CD4-positive, alpha-beta T cell treated with Interleukin-15 for 1 hour (primary cell): ENCODE data around the gene FTO.

Source experiments
- DNase-seq: peaks from one replicate; pipeline ENCODE4 v3.0.0-alpha.2; 2020

Gene FTO

DNA sequence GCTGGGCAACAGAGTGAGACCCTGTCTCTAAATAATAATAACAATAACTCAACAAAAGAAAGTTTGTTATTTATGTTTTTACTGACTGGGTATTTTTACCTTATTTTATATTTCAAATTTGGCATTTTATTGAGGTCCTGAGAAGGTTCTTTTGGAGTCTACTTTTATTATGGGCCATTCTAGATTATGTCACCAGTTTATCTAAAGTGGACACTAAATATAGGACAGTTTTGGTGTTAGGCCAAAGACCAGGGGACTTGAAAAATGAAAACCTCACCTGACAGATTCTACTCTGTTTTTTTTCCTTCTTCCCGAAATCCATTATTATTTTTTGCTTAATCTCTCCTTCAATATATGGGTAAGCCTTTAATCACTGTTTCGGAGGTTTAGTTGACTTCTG, 8.1 kb downstream of the FTO start:
- DNase-seq, result no peak

DNA sequence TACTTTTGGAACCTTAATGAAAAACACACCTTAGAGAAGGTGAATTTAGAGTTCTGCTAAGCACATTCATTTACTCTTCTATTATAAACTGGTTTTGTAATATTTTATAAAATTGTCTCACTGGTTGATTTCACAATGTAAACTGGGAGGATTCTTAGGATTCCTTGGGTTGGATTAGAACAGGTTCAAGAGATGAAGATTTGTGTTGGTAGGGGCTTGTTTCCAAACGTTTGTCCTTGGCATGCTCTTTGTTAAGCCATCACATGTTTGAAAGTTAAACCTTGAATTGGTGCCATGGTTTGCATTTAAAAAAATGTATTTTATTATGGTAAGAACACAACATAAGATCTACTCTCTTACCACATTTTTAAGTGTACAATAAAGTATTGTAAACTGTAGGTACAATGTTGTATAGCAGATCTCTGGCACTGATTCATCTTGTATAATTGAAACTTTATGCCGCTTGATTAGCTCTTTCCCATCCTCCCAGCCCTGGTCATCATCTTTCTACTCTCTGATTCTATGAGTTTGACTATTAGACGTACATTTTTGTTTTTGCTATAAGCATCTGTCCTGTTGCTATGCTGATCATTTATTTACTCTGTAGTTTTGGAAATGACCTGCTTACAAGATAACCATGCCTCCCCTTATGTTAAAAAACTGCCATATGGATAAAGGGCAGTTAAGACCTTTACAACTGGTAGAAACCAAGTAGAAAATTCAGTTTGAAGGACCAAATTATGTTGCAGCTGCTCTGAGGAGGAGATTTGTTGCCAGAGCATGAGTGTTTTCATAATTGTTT, 9.6 kb downstream of the FTO start:
- no peak for DNase-seq

DNA sequence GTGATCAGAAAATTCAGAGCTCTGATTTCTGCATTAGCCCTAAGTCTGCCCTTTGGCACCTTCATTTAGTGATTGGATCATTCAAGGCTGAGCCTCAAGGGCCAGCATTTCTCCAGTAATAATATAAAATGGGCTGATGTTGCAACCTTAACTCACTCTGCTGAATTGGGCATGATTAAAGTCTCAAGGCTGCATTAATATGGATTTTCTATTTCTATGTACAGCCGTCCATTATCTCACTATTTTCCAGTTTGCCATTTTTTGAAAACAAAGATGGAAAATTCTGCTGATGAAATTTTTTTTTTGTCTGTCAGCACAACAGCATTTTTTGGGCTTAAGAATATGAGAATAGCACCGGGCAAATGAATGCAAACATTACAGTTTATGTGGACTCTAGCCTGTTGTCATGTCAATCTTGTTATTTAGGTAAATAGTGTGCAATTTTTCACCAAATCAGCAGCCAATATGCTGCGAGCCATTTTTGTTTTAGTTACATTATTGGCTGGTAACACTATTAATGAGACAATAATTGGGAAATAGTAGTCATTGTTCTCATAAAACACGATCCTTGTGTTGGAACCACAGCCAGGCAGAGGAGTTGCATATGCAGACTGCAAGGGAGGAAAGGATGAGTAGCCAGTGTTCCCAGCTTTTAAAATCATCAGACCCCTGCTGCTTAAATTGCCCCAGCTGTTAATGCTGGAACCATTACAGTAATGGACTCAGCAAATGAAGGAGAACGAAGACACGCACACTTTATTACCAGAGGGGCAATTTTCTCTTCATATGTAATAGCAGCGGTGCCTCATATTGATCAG, 10.5 kb downstream of the FTO start:
- no peak for DNase-seq

DNA sequence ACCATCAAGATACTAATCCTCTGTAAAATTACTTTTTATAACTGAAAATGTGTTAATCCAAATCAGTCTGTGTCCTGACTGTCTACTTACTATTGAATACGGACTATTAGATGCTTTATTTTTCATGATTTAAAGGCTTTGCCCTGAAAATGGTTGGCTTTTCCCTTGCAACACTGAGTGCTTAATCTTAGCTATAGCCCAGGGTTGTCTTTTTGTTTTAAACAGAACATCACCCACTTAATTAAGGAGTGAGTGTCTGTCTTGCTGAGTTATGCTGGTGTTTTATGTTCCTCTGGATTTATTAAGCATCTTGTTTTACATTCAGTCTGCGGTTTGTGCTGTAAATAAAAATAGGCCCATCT, 11.0 kb downstream of the FTO start:
- DNase-seq, result no peak

DNA sequence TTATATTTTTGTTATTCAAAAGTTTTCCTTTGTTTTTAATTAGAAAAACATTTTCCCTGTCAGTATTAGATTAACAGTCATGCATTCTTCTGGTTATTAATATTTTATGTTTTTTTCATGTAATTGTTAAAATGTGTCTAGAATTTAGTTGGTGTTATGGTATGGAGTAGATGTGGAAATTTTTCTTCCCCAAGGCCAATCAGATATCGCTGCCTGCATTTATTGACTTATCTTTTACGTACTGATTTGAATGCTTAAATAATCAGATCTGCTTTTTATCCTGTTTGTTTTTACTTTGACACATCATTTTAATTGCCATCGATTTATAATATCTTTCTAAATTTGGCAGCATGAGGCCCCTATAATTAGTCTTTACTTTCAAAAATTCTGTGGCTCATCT, 13.6 kb downstream of the FTO start:
- no peak for DNase-seq

DNA sequence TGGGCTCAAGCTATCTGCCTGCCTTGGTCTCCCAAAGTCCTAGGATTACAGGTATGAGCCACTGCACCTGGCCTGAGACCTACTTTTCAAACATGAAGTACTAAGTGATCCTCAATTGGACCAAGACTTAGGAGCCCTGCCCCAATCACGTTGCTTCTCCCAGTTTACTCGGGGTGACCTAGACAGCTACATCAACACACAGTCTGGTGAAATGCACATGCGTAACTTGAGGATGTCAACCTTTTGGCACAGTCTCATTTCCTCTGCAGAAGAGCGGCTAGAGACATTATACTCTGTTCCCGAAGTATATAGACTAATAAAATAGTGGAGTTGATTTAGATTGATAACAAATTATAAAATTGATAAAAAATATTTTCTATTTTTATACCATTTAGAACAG, 17.1 kb downstream of the FTO start:
- DNase-seq, result no peak

DNA sequence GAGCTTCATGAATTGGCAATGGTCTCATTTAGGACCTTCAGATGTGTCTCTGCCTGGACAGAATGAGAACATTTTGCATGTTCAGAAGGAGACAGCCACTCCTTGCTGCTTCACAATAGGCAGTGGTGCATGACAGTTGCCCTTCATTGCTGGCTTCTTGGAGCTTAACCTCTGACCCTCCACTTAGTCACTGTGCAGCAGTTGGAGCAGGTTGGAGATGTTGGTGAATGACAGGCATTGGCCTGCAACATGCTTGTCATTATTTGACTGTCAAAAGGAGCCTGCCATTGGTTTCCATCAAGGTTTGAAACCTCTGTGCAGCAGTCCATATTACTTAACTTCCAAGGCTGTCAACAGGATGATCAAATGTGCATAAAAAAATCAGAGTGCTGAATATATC, 22.7 kb downstream of the FTO start:
- DNase-seq, result no peak

DNA sequence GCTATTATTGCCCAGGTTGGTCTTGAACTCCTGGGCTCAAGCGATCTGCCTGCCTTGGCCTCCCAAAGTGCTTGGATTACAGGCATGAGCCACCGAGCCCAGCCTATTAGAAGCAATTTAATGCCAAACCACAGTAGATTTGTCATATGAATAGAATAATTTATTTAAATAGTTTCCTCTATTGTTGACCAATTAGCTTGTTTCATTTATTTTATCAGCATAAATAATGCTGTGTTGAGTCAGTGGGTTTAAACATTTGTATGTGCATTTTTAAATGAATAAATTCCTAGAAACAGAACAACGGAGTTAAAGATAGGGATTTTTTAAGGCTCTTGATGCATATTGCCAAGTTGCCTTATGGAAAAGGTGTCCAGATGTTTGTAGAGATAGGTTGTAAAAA, 26.7 kb downstream of the FTO start:
- DNase-seq, result no peak

DNA sequence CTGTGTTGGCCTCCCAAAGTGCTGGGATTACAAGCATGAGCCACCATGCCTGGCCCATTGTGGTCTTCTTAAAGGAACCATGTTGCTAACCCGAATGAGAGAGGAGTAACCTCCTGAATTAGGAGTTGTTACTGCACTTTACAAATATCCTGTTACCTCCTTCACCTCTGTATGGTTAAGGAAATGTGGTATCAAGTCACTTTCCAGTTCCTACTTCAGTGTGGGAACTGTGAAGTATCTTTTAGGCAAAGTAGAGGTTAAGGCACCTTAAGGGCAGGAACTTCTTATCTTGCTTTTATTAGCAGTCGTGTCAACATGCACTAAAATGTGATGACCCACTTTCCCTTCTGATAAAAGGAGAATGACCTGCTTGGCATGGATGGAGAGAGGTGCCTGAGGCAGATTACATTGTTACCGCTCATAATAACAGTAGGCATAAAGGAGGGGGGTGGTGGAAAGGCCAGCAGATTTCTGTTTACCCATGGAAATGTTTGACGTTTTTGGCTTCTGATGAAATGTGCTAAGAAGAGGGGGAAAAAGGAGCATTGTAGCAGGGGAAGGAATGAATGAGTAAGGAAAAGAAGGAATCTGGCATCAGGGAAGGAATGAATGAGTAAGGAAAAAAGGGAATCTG, 28.5 kb downstream of the FTO start:
- DNase-seq, result no peak

DNA sequence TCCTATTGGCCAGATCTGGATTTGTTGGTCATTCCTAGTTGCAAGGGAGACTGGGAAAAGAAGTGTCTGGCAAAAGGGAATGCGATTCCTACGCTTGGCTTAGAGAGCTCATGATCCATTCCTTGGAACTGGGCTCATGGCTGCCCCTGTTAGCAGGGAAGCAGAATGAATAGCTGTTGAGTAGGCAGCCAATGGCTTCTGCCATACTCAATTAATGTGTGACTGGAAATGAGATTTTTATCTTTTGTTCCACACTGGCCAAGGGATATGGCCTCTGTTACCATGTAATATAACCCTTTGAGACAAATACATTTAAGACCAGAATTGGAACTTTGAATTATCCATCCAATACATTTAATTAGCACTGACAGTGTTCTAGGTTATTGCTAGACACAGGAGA, 31.0 kb downstream of the FTO start:
- DNase-seq, result no peak

DNA sequence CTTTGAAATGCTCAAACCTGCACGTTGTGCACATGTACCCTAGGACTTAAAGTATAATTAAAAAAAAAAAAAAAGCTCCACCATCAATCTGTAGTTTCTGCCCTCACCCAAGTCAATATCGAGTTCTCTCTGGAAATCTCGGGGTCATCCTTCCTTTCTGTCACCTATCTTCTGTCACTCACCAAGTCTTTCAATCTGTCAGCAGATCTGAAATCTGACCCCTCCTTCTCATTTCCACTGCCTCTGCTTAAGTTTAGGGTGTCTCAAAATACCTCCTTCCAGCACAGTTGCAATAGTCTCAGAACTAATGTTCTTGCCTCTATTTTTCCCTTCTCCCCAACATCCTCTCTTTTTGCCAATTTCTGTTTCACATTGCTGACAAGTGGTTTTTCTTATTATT, 32.3 kb downstream of the FTO start:
- no peak for DNase-seq

DNA sequence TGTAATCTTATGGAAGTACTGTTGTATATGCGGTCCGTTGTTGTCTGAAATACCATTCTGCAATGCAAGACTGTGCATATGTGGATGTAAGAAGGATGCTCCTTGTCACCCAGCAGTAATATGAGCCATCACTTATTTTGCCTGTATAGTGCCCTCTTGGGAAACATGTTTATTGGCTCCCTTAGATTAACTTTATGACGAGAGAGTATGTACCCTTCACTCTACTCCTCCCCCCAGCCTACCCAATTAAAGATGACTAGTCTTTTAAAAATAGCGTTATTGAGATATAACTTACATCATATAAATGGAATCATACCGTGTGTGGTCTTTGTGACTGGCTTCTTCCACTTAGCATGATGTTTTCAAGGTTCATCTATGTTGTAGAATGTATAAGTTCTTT, 33.6 kb downstream of the FTO start:
- DNase-seq, result no peak

DNA sequence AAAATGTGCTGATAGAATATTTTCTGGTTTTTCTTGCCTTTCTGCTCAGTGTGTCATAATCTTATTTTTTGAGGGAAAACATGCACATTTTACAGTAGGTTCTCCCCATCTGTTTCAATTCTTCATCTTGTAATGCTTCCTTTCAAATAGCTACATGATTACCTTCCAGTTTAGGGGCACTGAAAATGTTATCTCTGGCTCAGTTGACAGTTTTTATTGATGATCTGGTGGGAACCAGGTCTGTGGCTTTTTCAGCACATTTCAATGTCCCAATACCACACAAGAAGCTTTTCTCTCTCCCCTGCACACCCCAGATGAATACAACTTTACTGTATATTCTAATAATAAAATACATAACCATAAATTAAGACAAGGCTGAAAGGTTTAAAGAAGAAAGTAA, 36.5 kb downstream of the FTO start:
- DNase-seq, result no peak

DNA sequence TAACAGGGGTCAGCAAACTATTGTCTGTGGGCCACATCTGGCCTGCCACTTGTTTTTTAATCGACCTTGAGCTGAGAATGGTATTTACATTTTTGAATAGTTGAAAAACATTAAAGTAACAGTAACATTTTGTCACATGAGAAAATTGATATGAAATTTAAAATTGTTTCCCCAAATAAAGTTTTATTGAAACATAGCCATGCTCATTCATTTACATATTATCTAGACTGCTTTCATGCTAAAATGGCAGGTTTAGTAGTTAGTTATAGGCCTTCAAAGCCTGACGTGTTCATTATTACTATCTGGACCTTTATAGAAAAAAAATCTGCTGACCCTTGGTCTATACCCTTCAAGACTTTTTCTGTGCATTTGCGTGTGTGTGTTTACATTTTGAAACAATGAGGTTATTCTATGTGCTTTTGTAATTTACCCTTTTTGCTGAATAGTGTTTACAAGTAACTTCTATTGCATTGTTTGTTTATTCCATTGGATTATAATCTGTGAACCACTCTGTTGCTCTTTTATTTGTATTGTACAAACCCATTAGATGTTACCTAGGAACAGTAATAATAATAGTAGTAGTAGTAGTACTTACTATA, 37.1 kb downstream of the FTO start:
- DNase-seq, result no peak

DNA sequence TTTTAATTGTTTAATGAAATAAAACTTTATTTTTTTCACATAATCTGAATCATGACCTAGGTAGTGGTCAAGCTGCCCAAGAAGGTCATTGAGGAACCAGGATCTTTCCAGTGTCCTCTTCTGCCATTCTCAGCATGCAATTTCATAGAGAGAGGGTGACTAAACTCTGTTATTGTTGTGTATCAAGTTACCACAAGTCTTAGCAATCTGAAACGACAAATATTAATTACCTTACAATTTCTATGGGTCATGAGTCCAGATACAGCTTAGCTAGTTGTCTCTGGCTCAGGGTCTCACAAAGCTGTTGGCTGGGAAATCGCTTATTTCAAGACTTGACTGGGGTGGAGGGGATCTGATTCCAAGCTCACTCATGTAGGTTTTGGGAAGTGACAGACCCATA, 37.6 kb downstream of the FTO start:
- DNase-seq, result no peak

DNA sequence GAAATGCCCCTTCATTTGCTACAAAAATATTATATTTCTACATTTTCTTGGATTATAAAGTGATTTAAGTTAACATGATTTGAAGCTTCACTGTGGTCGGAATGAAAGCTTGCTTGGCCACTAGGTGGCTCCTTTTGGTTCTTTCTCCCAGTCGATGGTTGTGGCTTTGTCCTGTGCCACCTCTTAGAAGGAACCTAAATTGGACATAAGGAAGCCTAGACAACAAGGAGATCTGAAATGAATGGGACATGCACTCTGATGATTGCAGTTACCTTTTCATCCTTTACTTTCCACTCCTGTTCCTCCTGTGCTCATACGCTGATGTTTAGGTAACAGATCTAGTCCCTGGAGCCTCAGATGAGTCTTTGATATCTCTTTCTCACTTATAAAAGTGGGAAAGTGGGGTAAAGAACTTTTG, 39.2 kb downstream of the FTO start:
- DNase-seq, result no peak

DNA sequence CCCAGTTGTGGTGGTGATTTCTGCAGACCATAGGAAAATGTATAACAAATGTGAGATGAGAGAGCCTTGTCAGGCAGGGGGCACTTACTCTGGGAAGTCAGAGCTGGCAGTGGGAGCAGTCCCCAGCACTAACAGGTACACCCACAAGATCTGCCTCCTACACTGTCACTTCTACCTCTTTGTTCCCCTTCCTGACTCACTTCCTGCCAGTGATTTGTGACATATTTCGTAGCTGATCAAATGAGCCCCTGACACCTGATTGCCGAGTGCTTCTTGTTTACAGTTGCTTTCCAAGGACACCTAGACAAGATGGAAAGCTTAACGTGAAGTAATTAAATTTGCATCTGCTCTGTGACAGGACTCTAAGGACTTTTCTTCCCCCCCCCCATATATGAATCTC, 40.5 kb downstream of the FTO start:
- peak; percentile 23 for DNase-seq

DNA sequence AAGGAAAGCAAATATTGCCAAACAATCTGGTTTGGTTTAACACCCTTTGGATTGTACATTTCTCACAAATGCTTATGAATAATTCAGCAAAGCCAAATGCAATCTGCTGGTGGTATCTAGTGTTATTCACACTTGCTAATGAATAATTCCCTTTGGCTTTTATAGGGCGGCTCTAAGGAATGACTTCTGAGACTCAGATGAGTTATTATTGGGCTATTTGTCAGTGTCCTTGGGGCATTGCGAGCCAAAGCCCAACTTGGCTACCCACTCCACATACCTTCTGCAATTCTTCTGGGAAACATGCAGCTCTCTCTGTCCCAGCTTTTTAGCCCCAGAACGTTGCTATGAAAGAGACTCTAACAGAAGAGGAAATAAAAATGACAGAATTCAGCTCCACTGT, 41.1 kb downstream of the FTO start:
- no peak for DNase-seq

DNA sequence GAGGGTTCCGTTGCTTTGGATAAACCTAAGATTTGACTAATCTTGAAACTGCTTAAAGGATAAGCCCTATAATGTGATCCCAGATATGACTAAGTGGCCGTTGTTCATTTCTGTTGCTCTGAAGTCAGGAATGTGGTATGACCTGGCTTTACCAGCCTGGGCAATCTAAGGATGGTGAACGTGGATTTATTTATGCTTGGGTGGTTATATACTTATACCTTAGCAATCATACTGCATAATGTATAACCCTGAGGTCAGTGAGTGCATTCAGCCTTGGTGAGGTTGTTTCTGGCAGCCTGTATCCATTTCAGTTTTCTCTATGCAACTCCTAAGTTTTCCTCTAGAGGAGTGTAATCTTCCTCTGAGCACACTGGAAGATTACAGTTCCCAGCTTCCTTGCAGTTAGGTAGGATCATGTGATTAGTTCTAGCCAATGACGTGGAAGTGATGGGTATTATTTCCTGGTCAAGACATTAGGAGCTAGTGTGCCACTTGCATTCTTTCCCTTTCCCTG, 41.9 kb downstream of the FTO start:
- no peak for DNase-seq

DNA sequence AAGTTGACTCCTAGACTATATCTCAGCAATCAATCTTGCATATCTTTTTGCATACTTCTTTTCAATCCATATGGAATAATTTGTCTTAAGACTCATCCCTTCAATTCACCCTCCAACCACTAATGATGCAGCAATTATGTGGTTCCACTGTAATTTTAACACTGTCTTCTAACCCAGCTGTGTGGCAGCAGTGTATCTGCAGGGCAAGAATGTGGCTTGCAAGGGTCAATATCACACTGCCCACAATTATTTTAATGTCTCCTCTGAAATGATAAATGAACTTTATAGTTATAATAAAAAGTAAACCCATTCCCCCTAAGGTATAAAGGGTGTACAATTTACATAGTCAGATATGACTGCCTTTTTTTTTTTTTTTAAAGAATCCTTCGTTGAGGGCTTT, 48.6 kb downstream of the FTO start:
- DNase-seq, result no peak

DNA sequence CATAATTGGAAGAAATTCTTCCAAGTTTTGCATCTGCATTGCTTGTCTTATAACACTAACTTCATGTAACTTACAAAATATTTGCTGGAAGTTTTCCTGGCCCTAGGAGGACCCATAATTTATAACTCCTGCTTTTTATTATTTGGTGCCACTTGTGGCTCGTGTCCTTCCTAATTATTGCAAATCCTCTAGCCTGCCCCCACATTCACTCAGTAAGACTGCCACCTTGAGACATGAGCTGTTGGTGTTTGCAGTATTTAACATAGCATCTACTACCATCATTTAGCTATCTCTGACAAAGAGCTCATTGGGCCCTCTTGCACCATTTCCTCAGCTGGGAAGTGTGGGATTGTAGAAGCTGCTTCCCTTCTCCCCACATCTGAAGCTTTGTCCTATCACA, 49.5 kb downstream of the FTO start:
- DNase-seq, result no peak

DNA sequence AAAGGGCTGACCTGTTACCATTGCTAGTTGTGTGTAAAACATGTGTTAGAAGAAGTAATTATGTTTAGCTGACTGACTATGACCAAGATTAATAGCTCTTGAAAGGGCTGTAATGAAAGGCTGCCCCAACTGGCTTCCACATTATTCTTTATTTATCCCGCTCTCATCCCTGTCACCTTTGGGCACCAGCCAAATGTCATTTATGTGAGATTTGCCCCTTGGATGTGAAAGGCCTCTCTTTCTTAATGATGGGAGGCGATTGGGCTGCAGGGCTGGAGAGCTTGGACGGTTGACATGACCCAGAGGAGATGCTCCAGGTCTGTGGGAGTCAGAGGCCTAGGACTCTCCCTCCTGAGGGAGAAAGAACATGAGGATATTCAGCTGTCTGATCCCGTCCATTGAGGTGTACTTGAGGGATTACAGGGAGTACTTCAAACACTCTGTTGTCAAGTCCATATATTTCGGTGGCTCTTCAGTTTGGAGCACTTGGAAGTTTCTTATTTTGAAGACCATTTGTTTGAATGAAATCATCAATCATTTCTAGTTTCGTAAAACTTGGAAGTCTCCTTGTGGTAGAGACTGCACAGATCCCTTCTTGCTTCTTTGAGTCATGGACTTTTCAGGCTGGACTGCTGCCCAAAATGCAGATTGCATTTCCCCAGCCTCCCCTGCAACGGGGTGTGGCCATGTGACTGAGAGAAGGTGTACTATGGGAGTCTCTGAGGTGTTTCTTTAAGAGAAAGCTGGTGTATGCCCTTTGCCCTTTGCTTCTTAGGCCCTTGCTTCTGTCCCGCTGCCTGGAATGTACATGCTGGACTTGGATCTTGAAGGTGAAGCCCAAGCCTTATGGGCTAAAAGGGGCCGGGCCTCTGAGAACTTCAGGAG, 51.3 kb downstream of the FTO start:
- DNase-seq, result no peak
